ENCODE data around the gene PTPRE.

Gene PTPRE

DNA sequence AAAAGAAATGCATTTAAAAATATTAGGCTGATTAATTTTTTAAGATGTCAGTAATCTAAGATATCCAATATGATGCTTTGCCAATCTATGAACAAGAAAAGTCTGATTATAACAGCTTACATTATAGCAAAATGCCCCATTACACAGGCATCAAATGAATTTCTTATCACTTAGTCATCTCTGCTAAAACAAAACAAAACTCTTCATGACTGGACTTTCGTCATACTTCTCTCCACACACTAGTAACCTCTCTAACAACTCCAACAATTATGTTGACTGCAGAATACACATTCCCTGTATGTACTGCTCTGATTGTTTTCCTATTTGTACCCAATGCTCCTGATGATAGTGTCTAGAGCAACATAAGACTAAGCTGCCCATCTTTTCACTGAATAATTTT lies 223.1 kb downstream of the PTPRE start:
- no peak overlapping the region for H3K4me3 ChIP-seq (ENCODE audit: low read depth, low read length)
- TF ChIP-seq, protein P1, sequence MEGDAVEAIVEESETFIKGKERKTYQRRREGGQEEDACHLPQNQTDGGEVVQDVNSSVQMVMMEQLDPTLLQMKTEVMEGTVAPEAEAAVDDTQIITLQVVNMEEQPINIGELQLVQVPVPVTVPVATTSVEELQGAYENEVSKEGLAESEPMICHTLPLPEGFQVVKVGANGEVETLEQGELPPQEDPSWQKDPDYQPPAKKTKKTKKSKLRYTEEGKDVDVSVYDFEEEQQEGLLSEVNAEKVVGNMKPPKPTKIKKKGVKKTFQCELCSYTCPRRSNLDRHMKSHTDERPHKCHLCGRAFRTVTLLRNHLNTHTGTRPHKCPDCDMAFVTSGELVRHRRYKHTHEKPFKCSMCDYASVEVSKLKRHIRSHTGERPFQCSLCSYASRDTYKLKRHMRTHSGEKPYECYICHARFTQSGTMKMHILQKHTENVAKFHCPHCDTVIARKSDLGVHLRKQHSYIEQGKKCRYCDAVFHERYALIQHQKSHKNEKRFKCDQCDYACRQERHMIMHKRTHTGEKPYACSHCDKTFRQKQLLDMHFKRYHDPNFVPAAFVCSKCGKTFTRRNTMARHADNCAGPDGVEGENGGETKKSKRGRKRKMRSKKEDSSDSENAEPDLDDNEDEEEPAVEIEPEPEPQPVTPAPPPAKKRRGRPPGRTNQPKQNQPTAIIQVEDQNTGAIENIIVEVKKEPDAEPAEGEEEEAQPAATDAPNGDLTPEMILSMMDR (IDR thresholded peaks at IDR 0.05; ENCODE audit: low read depth, low read length, missing control alignments) = no peak
- no peak for DNase-seq (ENCODE audit: low read depth)

All from GM12864 (cell line).